T1000 (cell line): ENCODE data around the gene GMDS.

Experiments used
- DNase-seq: peaks from one replicate; lab custom pipeline; 2025; ENCODE audit warnings: mixed read lengths; lab: John Stamatoyannopoulos, UW

The GMDS gene

GRCh38 chr6:1586861-1587450 is 658.4 kb downstream of the GMDS start:
- no peak for DNase-seq

- DNase-seq = no peak
These were observed 659.1 kb downstream of the GMDS start for GRCh38 chr6:1586256-1586655.

GRCh38 chr6:1585669-1586049 is 659.7 kb downstream of the GMDS start:
- no peak for DNase-seq

- no peak for DNase-seq
These were observed 660.3 kb downstream of the GMDS start for GRCh38 chr6:1584996-1585668.

GRCh38 chr6:1584146-1584545 is 661.3 kb downstream of the GMDS start:
- DNase-seq = no peak

GRCh38 chr6:1581120-1581991 is 664.0 kb downstream of the GMDS start:
- no peak for DNase-seq

- DNase-seq = no peak
These were observed 664.8 kb downstream of the GMDS start for GRCh38 chr6:1580585-1580984.

GRCh38 chr6:1580109-1580508 is 665.3 kb downstream of the GMDS start:
- no peak for DNase-seq

- no peak for DNase-seq
These were observed 666.3 kb downstream of the GMDS start for GRCh38 chr6:1579096-1579495.

GRCh38 chr6:1577896-1578745 is 667.3 kb downstream of the GMDS start:
- no peak for DNase-seq

GRCh38 chr6:1577146-1577680 is 668.2 kb downstream of the GMDS start:
- DNase-seq = no peak

- DNase-seq = no peak
These were observed 668.7 kb downstream of the GMDS start for GRCh38 chr6:1576711-1577110.

- DNase-seq = no peak
These were observed 669.2 kb downstream of the GMDS start for GRCh38 chr6:1576166-1576565.

- DNase-seq = no peak
These were observed 670.0 kb downstream of the GMDS start for GRCh38 chr6:1575210-1576041.

GRCh38 chr6:1574890-1575209 is 670.6 kb downstream of the GMDS start:
- no peak for DNase-seq

GRCh38 chr6:1574083-1574761 is 671.2 kb downstream of the GMDS start:
- DNase-seq = no peak
